NCI-H2029 (cell line): ENCODE results near the gene STAT5B.
"Not testable (repeated sequence)": the region's sequence is repeated elsewhere in the genome, so short reads cannot be mapped to it uniquely, and the experiment has no call there.

Experiments used
- DNase-seq: peaks from one replicate; lab custom pipeline; 2025; lab: John Stamatoyannopoulos, UW

STAT5B gene

GRCh38 chr17:42276359-42276608 is at the start of gene STAT5B:
TSS of gene STAT5B (minus strand) at chr17:42276391. CDS start at chr17:42232127, 44,264 bp downstream.
- DNase-seq: peak; percentile 46

GRCh38 chr17:42325026-42325425 is 48.8 kb upstream of the STAT5B start:
- no peak for DNase-seq

GRCh38 chr17:42323268-42323773 is 47.1 kb upstream of the STAT5B start:
- DNase-seq: no peak

GRCh38 chr17:42322382-42323267 is 46.4 kb upstream of the STAT5B start:
- DNase-seq: peak; percentile 70

GRCh38 chr17:42321555-42321954 is 45.4 kb upstream of the STAT5B start:
- DNase-seq: no peak

GRCh38 chr17:42317967-42318366 is 41.8 kb upstream of the STAT5B start:
- not testable (repeated sequence) for DNase-seq

- no peak for DNase-seq
These were observed 41.2 kb upstream of the STAT5B start for GRCh38 chr17:42317266-42317845.

GRCh38 chr17:42316755-42317154 is 40.6 kb upstream of the STAT5B start:
- no peak for DNase-seq

GRCh38 chr17:42315402-42316156 is 39.4 kb upstream of the STAT5B start:
- no peak for DNase-seq

- no peak for DNase-seq
These were observed 37.8 kb upstream of the STAT5B start for GRCh38 chr17:42313773-42314566.

GRCh38 chr17:42313389-42313772 is 37.2 kb upstream of the STAT5B start:
- no peak for DNase-seq

- DNase-seq: peak; percentile 10
These were observed 36.3 kb upstream of the STAT5B start for GRCh38 chr17:42312285-42313130.

GRCh38 chr17:42312035-42312284 is 35.8 kb upstream of the STAT5B start:
- DNase-seq: no peak

GRCh38 chr17:42311240-42312034 is 35.2 kb upstream of the STAT5B start:
- no peak for DNase-seq

GRCh38 chr17:42310787-42311215 is 34.6 kb upstream of the STAT5B start:
- no peak for DNase-seq

- DNase-seq: no peak
These were observed 34.0 kb upstream of the STAT5B start for GRCh38 chr17:42309986-42310786.

GRCh38 chr17:42309142-42309541 is 33.0 kb upstream of the STAT5B start:
- DNase-seq: no peak

- no peak for DNase-seq
These were observed 32.3 kb upstream of the STAT5B start for GRCh38 chr17:42308446-42308845.

- no peak for DNase-seq
These were observed 31.3 kb upstream of the STAT5B start for GRCh38 chr17:42307362-42307927.

GRCh38 chr17:42306385-42306667 is 30.1 kb upstream of the STAT5B start:
- DNase-seq: no peak
